Epithelial cell of esophagus (primary cell): ENCODE results near the gene TRIO.
"Not testable (repeated sequence)": the region's sequence is repeated elsewhere in the genome, so short reads cannot be mapped to it uniquely, and the experiment has no call there.

Source experiments
- DNase-seq: peaks from one replicate; pipeline ENCODE4 v3.0.0; 2010; ENCODE audit warnings: low read depth
- H3K4me3 ChIP-seq: 2 replicates; pipeline ENCODE4 v1.5.1; 2011; ENCODE audit warnings: mild to moderate bottlenecking, low read length, control low read depth
- CTCF ChIP-seq: IDR thresholded peaks from 2 replicates; pipeline ENCODE4 v1.5.1; 2011; ENCODE audit warnings: low read depth, mild to moderate bottlenecking, low read length, control low read depth, inconsistent platforms; ENCODE audit not compliant: insufficient read depth; ENCODE audit errors: missing control alignments

The TRIO gene

GRCh38 chr5:14545308-14545707 is 402.2 kb downstream of the TRIO start:
- DNase-seq: peak; percentile 5
- H3K4me3 ChIP-seq: no peak overlapping the region
- TF ChIP-seq CTCF: no peak

- no peak for TF ChIP-seq CTCF
- no peak overlapping the region for H3K4me3 ChIP-seq
- no peak for DNase-seq
Measured at GRCh38 chr5:14545862-14546261, 402.7 kb downstream of the TRIO start.

GRCh38 chr5:14547666-14548065 is 404.5 kb downstream of the TRIO start:
- H3K4me3 ChIP-seq: no peak overlapping the region
- no peak for TF ChIP-seq CTCF
- no peak for DNase-seq

- TF ChIP-seq CTCF: no peak
- H3K4me3 ChIP-seq: no peak overlapping the region
- DNase-seq: no peak
Measured at GRCh38 chr5:14551211-14551610, 408.1 kb downstream of the TRIO start.

GRCh38 chr5:14552017-14552416 is 408.9 kb downstream of the TRIO start:
- no peak overlapping the region for H3K4me3 ChIP-seq
- no peak for DNase-seq
- no peak for TF ChIP-seq CTCF

- DNase-seq, H3K4me3 ChIP-seq: not testable (repeated sequence)
Measured at GRCh38 chr5:14554288-14554687, 411.1 kb downstream of the TRIO start.

- DNase-seq: no peak
- no peak overlapping the region for H3K4me3 ChIP-seq
- no peak for TF ChIP-seq CTCF
Measured at GRCh38 chr5:14556015-14556414, 412.9 kb downstream of the TRIO start.

GRCh38 chr5:14557203-14557770 is 414.1 kb downstream of the TRIO start:
- no peak for DNase-seq
- no peak overlapping the region for H3K4me3 ChIP-seq
- TF ChIP-seq CTCF: no peak
